Neuronal stem cell (in vitro differentiated cells): ENCODE results near the gene EWSR1.
"Not testable (repeated sequence)": the region's sequence is repeated elsewhere in the genome, so short reads cannot be mapped to it uniquely, and the experiment has no call there.

Experiments
- DNase-seq: peaks from one replicate; pipeline ENCODE4 v3.0.0-alpha.2; 2013; ENCODE audit warnings: low spot score
- H2AFZ ChIP-seq: one replicate; pipeline ENCODE4 v1.6.1; 2013; ENCODE audit warnings: mild to moderate bottlenecking, low read length, inconsistent platforms
- H2AK5ac ChIP-seq: 2 replicates; pipeline ENCODE4 v1.6.1; 2013; ENCODE audit warnings: low read depth, mild to moderate bottlenecking, inconsistent platforms, low read length, moderate library complexity, mixed read lengths
- H2BK120ac ChIP-seq: 2 replicates; pipeline ENCODE4 v1.6.1; 2013; ENCODE audit warnings: low read depth, mild to moderate bottlenecking, inconsistent platforms, low read length, moderate library complexity, mixed read lengths
- H2BK12ac ChIP-seq: one replicate; pipeline ENCODE4 v1.6.1; 2013; ENCODE audit warnings: low read length, inconsistent platforms
- H2BK15ac ChIP-seq: 2 replicates; pipeline ENCODE4 v1.6.1; 2013; ENCODE audit warnings: mild to moderate bottlenecking, low read length, inconsistent platforms, mixed read lengths
- H2BK5ac ChIP-seq: one replicate; pipeline ENCODE4 v1.6.1; 2013; ENCODE audit warnings: inconsistent platforms, mild to moderate bottlenecking, low read length, moderate library complexity
- H3K14ac ChIP-seq: one replicate; pipeline ENCODE4 v1.6.1; 2013; ENCODE audit warnings: low read length, inconsistent platforms
- H3K18ac ChIP-seq: 2 replicates; pipeline ENCODE4 v1.6.1; 2013; ENCODE audit warnings: low read length, inconsistent platforms
- H3K23ac ChIP-seq: 2 replicates; pipeline ENCODE4 v1.6.1; 2013; ENCODE audit warnings: low read depth, mild to moderate bottlenecking, mixed read lengths, low read length, inconsistent platforms; ENCODE audit not compliant: poor library complexity
- H3K27ac ChIP-seq: replicated peaks from 3 replicates; pipeline ENCODE4 v1.5.1; 2013; ENCODE audit warnings: low read length, inconsistent platforms
- H3K27me3 ChIP-seq, 3 experiments: 2 replicates each; pipeline ENCODE4 v1.6.1; 2013; ENCODE audit warnings: low read length in 3 of 3, mild to moderate bottlenecking in 2 of 3, inconsistent platforms in 1 of 3, low read depth in 1 of 3, mixed read lengths in 1 of 3, moderate library complexity in 1 of 3; ENCODE audit not compliant: control insufficient read depth in 3 of 3, insufficient read depth in 3 of 3
- H3K36me3 ChIP-seq, 2 donors: replicated peaks in 1 of 2; 2 replicates each; pipeline ENCODE4 v1.6.1; 2013; ENCODE audit warnings: low read length in 2 of 2; ENCODE audit not compliant: control insufficient read depth in 2 of 2, insufficient read depth in 2 of 2
- H3K4ac ChIP-seq: 2 replicates; pipeline ENCODE4 v1.6.1; 2013; ENCODE audit warnings: inconsistent platforms, mild to moderate bottlenecking, low read length, moderate library complexity
- H3K4me1 ChIP-seq, 2 donors: 1 replicate in 1 of 2; 2 replicates in 1 of 2; pipeline ENCODE4 v1.6.1; 2013; ENCODE audit warnings: low read length in 2 of 2, low read depth in 1 of 2; ENCODE audit not compliant: control insufficient read depth in 2 of 2, insufficient read depth in 1 of 2
- H3K4me2 ChIP-seq: one replicate; pipeline ENCODE4 v1.6.1; 2013; ENCODE audit warnings: mild to moderate bottlenecking, low read length, inconsistent platforms; ENCODE audit not compliant: insufficient read depth, poor library complexity, severe bottlenecking
- H3K4me3 ChIP-seq, 2 donors: 2 replicates each; pipeline ENCODE4 v1.5.1; 2013; ENCODE audit warnings: low read length in 2 of 2, mild to moderate bottlenecking in 2 of 2, inconsistent platforms in 1 of 2, moderate library complexity in 1 of 2
- H3K79me1 ChIP-seq: one replicate; pipeline ENCODE4 v1.6.1; 2013; ENCODE audit warnings: low read depth, mild to moderate bottlenecking, inconsistent platforms, low read length, moderate library complexity
- H3K9ac ChIP-seq: one replicate; pipeline ENCODE4 v1.6.1; 2013; ENCODE audit warnings: mild to moderate bottlenecking, low read depth, low read length, inconsistent platforms; ENCODE audit not compliant: poor library complexity
- H3K9me3 ChIP-seq, 2 donors: replicated peaks in 1 of 2; 2 replicates each; pipeline versions ENCODE3 to v1.6.1; 2013; ENCODE audit warnings: low read length in 2 of 2, mild to moderate bottlenecking in 2 of 2, inconsistent platforms in 1 of 2, low read depth in 1 of 2, mixed read lengths in 1 of 2, moderate library complexity in 1 of 2; ENCODE audit not compliant: control insufficient read depth in 2 of 2, insufficient read depth in 1 of 2
- H4K8ac ChIP-seq: one replicate; pipeline ENCODE4 v1.6.1; 2013; ENCODE audit warnings: low read depth, mild to moderate bottlenecking, inconsistent platforms, low read length, moderate library complexity
- H4K91ac ChIP-seq: one replicate; pipeline ENCODE4 v1.6.1; 2013; ENCODE audit warnings: low read length, low read depth, mild to moderate bottlenecking, inconsistent platforms; ENCODE audit not compliant: poor library complexity
- WGBS, 2 donors: extraction: QIAGEN DNeasy Blood & Tissue Kit; methylation state at CpG; one replicate each; pipeline ENCODE4 v1.1.7; 2013; ENCODE audit warnings: missing lambda C conversion rate in 2 of 2, mixed read lengths in 1 of 2; ENCODE audit not compliant: insufficient read length in 2 of 2, insufficient replicate concordance in 1 of 2; ENCODE audit errors: extremely low coverage in 2 of 2; 5-methylcytosine and 5-hydroxymethylcytosine counted together

Gene EWSR1

GRCh38 chr22:29343313-29343805 is 75.3 kb downstream of the EWSR1 start:
- WGBS, 2 donors, result no CpG with 5 or more reads among the region's 7 CpGs
- H3K14ac ChIP-seq, result no peak overlapping the region
- H3K27ac ChIP-seq, result no peak overlapping the region
- no peak overlapping the region for H3K4me2 ChIP-seq
- H3K9me3 ChIP-seq, result peaks cover 0 to 2% of the 10 kb centered on the region in 2 donors
- no peak overlapping the region for H2AK5ac ChIP-seq
- no peak overlapping the region for H2BK15ac ChIP-seq
- no peak for DNase-seq
- H3K23ac ChIP-seq, result no peak overlapping the region
- no peak overlapping the region for H2AFZ ChIP-seq
- no peak overlapping the region for H4K8ac ChIP-seq
- no peak overlapping the region for H2BK120ac ChIP-seq
- H3K4me1 ChIP-seq, result peaks cover 0 to 13% of the 10 kb centered on the region in 2 donors
- H4K91ac ChIP-seq, result no peak overlapping the region
- peak overlapping the region in 1 of 2 donors; percentile 27 for H3K4me3 ChIP-seq
- no peak overlapping the region for H2BK5ac ChIP-seq
- peaks cover 4% of the 10 kb centered on the region for H3K79me1 ChIP-seq
- H2BK12ac ChIP-seq, result no peak overlapping the region
- no peaks in the 10 kb centered on the region for H3K27me3 ChIP-seq
- no peak overlapping the region for H3K4ac ChIP-seq
- peak overlapping the region; percentile 31 for H3K18ac ChIP-seq
- peaks cover 49 to 93% of the 10 kb centered on the region in 2 donors for H3K36me3 ChIP-seq
- H3K9ac ChIP-seq, result no peak overlapping the region

GRCh38 chr22:29344137-29344536 is 76.1 kb downstream of the EWSR1 start:
- Histone ChIP-seq H3K9me3 (no peaks in the 10 kb centered on the region), H2BK15ac (no peak overlapping the region), H2BK5ac (no peak overlapping the region), H2AFZ (no peak overlapping the region), H3K14ac (no peak overlapping the region), H3K4me1 (peaks cover 0 to 13% of the 10 kb centered on the region in 2 donors), H4K91ac (no peak overlapping the region), H2BK12ac (no peak overlapping the region), H4K8ac (no peak overlapping the region), H3K18ac (no peak overlapping the region), H3K4me2 (no peak overlapping the region), H3K4me3 (no peak overlapping the region), H3K27ac (no peak overlapping the region), H3K79me1 (peaks cover 4% of the 10 kb centered on the region), H3K23ac (no peak overlapping the region), H2AK5ac (no peak overlapping the region), H3K27me3 (no peaks in the 10 kb centered on the region), H3K4ac (no peak overlapping the region), H3K9ac (peak overlapping the region; percentile 9), H3K36me3 (peaks cover 45 to 93% of the 10 kb centered on the region in 2 donors), H2BK120ac (no peak overlapping the region)
- DNase-seq, result no peak
- no CpG with 5 or more reads among the region's 5 CpGs for WGBS, 2 donors

- H3K4me3 ChIP-seq, H2AK5ac ChIP-seq, H3K18ac ChIP-seq, H3K79me1 ChIP-seq, H3K23ac ChIP-seq, H2BK120ac ChIP-seq, DNase-seq, H3K14ac ChIP-seq, H3K9ac ChIP-seq, H3K9me3 ChIP-seq, H3K27me3 ChIP-seq, H2AFZ ChIP-seq, H3K27ac ChIP-seq, H4K8ac ChIP-seq, H2BK12ac ChIP-seq, H2BK15ac ChIP-seq, H4K91ac ChIP-seq, H2BK5ac ChIP-seq, H3K4me2 ChIP-seq, H3K4ac ChIP-seq: not testable (repeated sequence)
- no CpG with 5 or more reads among the region's 5 CpGs for WGBS, 2 donors
- H3K36me3 ChIP-seq, result peaks cover 43 to 93% of the 10 kb centered on the region in 2 donors
- H3K4me1 ChIP-seq, result peaks cover 0 to 13% of the 10 kb centered on the region in 2 donors
Measured at GRCh38 chr22:29344889-29345288, 76.8 kb downstream of the EWSR1 start.

- no peak overlapping the region for H4K91ac ChIP-seq
- no peak overlapping the region for H3K14ac ChIP-seq
- H3K79me1 ChIP-seq, result peaks cover 4% of the 10 kb centered on the region
- no peak overlapping the region for H2BK15ac ChIP-seq
- peaks cover 40 to 93% of the 10 kb centered on the region in 2 donors for H3K36me3 ChIP-seq
- no peak overlapping the region for H3K4me2 ChIP-seq
- no peak overlapping the region for H3K9ac ChIP-seq
- H3K18ac ChIP-seq, result no peak overlapping the region
- H3K4ac ChIP-seq, result no peak overlapping the region
- H3K27ac ChIP-seq, result no peak overlapping the region
- H2BK5ac ChIP-seq, result no peak overlapping the region
- H3K27me3 ChIP-seq, result no peaks in the 10 kb centered on the region
- H3K23ac ChIP-seq, result no peak overlapping the region
- DNase-seq, result no peak
- H2BK12ac ChIP-seq, result no peak overlapping the region
- no peak overlapping the region for H2AFZ ChIP-seq
- peaks cover 0 to 13% of the 10 kb centered on the region in 2 donors for H3K4me1 ChIP-seq
- H4K8ac ChIP-seq, result no peak overlapping the region
- no peak overlapping the region for H2BK120ac ChIP-seq
- no peaks in the 10 kb centered on the region for H3K9me3 ChIP-seq
- no peak overlapping the region for H2AK5ac ChIP-seq
- H3K4me3 ChIP-seq, result no peak overlapping the region
Measured at GRCh38 chr22:29345932-29346331, 77.9 kb downstream of the EWSR1 start.
